IPS DF 4.7 (cell line): ENCODE results near the gene GOLGA5.
"Not testable (repeated sequence)": the region's sequence is repeated elsewhere in the genome, so short reads cannot be mapped to it uniquely, and the experiment has no call there.

Experiments used
- DNase-seq: peaks from one replicate; pipeline ENCODE4 v3.0.0-alpha.2; 2013; ENCODE audit warnings: low spot score; ENCODE audit errors: extremely low read depth

The GOLGA5 gene

DNA sequence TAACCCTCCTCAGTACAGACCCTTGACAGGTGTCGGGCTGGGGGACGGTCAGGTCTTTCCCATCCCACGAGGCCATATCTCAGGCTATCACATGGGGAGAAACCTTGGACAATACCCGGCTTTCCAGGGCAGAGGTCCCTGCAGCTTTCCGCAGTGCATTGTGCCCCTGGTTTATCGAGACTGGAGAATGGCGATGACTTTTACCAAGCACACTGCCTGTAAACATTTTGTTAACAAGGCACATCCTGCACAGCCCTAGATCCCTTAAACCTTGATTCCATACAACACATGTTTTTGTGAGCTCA, 26.4 kb downstream of the GOLGA5 start:
- not testable (repeated sequence) for DNase-seq

DNA sequence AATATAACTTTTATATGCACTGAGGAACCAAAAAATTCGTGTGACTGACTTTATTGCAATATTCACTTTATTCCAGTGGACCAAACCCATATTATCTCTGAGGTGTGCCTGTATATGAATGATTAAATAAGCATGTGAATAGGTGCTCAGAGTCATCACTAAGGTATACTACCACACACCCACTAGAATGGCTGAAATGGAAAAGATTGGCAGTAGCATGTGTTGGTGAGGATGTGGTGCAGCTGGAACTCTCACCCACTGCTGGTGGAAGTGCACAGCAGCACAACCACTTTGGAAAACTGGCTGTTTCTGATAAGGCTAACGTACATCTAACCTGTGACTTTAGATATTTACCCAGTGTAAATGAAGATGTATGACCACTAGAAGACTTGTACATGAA, 36.8 kb downstream of the GOLGA5 start:
- no peak for DNase-seq

DNA sequence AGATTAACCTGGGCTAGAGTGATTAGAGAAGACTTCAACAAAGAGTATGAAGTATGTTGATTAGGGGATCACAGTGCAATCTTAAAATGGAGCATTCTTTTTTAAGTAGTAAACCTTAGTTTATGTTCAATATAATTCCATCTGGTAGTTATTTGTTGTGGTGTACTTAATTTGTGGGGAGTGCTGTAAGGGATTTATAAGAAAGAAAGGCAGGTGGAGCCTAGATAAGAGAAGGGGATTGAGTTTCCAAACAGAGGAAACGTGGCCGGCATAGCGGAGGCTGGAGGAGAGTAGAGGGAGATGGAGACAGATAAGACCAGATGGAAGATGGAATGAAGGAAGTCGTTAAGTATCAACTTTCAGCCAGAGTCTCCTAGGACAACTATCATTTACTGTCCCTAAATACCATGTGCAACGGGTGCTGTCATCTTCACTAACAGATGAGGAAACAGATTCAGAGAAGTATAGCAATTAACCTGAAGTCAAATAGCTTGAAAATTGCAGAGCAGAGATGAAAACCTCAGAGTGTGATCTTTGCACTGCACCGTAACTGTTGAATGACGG, 38.1 kb downstream of the GOLGA5 start:
- no peak for DNase-seq

DNA sequence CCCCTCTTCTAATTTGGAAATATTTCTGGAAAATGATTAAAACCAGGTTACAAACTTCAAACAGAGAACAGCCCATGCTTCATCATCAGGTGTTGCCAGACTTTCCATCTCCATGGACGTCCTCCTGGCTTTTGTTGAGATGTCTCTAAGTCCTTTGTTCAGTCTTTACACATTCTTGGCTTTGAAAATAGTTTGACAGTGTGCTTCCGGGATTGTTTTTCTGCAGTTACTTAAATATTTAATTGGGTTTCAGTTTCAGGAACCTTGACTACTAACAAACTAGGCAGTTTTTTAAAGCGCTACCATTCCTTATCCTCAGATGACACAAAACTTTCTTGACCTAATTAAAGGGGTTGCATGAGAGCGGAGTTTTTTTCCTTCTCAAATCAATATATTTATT, 47.8 kb downstream of the GOLGA5 start:
- no peak for DNase-seq

DNA sequence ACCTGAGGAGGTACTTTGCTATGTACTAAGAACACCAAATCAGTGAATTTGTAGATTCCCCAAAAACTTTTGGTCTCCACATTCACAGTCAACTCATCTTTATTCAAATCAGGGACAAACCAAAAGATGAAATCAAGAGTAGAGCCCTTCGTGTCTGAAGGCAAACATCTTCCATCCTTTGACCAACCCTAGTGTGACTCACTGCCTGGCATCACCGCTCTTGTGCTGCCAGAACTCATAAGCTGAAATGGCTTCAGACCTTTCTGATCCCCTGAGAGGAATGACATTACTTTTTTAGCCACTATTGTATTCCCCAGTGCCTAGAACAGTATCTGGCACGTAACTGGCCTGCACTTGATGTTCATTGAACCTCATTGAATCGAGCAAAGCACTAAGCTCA, 50.1 kb downstream of the GOLGA5 start:
- DNase-seq, result no peak

DNA sequence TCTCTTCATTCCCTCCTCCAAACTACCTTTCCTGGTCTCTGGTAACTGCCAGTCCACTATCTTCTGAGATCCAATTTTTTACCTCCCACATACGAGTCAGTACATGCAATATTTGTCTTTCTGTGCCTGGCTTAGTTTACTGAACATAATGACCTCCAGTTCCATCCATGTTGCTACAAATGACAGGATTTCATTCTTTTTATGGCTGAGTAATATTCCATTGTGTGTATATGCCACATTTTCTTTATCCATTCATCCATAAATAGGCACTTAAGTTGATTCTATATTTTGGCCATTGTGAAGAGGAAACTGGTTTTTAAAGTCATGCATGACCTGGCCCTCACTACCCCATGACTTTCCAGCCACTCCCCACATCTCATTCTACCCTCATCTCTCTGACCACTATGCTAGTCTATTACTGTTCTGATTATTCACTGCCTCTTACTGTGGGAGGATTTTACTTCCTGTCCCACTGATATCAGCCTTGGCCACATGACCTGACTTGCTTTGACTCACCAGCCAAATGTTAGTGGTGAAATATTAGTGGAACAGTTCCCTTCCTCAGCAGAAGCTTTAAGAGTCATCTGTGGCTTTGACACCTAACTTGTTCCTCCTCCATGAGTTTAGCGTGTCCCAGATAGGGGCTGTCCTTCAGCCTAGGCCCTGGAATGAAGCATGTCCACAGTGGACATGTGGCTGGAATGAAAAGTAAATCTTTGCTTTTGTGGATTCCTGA, 52.2 kb downstream of the GOLGA5 start:
- no peak for DNase-seq

DNA sequence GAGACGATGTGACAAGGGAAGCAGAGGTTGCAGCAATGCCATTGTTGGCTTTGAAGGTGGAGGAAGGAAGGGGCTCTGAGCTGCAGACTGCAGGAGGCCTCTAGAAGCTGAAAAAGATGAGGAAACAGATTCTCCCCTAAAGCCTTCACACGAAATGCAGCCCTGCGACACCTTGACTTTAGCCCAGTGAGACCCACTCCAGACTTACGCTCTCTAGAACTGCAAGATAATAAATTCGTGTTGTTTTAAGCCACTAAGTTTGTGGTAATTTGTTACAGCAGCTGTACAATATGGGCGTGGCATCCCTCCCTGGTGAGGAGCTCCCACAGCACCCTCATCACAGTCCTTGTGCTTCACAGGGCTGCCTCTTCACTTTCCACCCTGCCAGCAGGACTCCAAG, 53.2 kb downstream of the GOLGA5 start:
- DNase-seq, result no peak

DNA sequence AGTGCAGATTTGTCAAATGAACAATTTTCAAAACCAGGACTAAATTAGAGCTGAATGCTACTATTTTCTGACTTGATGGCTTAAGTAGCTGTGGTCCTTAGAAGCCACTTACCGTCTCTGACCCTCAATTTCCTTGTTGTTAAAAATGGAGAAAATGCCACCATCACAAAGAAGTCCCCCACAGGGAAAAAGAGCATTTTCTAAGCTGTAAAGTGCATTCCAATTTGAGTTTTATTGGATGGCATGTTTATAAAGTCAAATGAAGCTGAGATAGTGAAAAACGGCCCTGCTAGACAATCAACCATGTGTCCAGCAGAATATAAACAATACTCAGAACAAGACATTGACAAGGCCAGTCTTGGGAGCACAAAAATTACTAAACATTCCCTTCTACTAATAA, 53.6 kb downstream of the GOLGA5 start:
- no peak for DNase-seq

DNA sequence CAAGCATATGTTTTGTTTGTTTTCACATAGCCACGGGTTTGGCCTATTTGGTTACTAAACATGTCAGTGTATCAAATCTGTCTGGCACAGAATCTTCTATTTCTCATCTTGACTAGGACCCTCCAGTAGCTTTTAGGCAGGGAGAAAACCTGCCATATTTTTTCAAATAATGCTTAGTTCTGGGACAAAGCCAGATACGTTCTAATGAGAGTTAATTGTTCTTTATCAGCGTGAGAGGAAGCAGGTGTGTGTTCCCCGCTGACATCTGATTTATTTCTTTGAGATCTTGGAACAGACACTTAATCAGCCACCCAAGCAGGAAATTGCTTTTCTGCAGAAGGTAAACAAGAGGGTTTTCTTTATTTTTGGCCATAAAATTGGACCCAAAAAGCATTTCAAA, 54.8 kb downstream of the GOLGA5 start:
- DNase-seq, result no peak

DNA sequence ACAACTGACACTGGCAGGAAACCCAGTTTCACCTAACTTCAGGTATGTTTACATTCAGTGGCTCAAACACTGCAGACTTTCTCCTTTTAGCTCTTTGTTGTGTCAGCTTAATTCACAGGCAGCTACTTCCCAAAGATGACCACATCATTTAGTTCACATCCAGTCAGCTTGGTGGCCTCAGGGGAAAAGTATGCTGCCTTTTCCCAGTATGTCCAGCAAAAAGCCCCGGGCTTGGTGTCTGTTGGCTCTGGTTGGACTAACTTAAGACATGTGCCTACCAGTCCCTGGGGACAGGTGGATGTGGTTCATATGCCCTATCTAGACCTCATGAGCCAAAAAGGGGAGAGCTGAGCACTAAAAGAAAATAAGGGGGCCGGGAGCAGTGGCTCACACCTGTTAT, 56.4 kb downstream of the GOLGA5 start:
- no peak for DNase-seq

DNA sequence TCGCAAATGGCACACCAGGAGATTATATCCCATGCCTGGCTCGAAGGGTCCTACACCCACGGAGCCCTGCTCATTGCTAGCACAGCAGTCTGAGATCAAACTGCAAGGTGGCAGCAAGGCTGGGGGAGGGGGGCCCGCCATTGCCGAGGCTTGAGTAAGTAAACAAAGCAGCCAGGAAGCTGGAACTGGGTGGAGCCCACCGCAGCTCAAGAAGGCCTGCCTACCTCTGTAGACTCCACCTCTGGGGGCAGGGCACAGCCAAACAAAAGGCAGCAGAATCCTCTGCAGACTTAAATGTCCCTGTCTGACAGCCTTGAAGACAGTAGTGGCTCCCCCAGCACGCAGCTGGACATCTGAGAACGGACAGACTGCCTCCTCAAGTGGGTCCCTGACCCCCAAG, 59.0 kb downstream of the GOLGA5 start:
- DNase-seq, result not testable (repeated sequence)

DNA sequence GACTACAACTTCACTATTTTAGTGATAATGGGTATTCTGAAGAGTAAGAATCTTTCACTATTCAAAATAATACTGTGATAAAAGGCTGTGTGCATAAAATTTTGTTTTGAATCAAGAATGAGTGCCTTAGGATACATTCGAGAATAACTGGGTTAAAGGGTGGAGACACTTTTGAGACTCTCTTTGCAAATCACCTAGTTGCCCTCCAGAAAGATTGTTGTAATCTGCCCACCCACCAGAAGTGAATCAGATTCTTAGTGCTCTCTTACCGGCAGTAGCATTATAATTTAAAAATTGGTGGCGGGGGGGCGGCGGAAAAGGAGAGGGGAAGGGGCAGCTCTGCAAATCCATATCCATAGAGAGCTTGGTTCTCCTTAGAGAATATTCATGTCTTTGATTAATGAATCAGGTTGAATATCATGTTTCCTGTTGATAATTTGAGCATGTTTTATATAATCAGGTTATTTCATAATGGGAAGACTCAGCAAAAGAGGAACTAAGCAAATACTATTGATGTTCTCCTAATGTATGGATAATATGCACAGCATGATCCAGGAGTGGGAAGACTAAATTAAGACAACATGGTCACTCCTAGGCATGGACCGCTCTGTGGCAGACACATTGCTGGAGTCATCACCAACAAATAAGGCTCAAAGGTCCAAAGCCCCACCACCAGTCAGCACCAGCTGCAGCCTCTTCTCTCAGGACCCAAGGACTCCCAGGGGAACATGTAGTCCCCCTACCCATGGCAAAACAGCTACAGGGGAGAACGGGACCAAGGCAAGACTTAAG, 66.1 kb downstream of the GOLGA5 start:
- DNase-seq, result no peak

DNA sequence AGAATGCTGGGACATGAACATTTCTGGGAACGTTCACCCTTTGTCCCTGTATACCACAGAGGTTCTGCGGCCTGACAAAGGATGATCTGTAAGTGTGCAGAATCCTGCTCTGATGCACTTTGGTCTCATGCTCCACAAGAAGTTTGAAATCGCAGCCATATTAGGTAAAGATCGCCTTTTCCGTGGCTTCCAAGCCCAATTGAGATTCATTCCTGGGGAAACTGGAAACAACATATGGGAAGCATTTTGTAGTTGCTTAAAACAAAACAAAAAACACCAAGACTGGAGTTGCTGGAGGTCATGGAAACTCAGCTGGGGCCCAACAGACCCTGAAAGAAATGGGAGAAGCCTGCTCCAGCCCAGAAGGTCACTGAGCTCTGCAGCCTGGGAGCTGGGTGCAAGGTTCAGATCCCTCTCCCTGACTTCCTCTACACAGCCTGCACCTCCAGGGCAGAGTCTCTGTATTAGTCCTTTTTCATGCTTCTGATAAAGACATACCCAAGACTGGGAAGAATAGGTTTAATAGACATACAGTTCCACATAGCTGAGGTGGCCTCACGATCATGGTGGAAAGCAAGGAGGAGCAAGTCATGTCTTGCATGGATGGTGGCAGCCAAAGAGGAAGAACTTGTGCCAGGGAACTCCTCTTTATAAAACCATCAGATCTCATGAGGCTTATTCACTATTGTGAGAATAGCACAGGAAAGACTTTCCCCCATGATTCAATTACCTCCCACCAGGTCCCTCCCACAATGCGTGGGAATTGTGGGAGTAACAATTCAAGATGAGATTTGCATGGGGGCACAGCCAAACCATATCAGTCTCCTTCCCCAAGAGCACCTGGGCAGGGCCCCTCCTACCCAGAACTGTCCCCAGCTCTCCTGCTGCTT, 68.0 kb downstream of the GOLGA5 start:
- DNase-seq, result no peak

DNA sequence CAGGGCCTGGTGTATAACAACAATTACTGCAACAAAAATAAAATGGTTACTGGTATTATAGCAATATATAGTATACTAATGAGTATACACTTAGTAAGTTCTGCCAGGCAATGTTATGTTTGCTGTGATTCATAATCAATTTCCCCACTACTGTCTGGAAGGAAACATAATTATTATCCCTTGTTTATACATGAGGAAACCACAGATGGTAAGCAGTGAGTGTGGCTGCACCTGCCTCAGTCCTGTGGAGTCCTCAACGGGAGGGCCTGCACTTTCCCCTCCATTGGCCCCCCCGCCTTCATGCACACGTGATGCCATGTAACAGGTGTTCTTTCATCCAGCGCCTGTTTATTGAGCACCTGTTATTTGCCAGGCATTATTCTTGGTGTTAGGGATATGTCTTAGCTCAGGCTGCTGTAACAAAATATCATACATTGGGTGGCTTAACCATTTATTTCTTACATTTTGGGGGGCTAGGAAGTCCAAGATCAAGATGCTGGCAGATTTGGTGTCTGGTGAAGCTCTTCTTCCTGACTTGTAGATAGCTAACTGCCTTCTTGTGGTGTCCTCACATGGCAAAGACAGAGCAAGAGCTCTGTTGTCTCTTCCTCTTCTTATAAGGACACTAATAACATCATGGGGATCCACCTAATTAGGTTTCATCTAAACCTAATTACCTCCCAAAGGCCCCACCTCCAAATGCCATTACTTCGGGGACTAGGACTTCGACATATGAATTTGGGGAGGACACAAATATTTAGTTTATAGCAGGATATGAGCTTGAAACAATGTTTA, 69.4 kb downstream of the GOLGA5 start:
- DNase-seq, result no peak

DNA sequence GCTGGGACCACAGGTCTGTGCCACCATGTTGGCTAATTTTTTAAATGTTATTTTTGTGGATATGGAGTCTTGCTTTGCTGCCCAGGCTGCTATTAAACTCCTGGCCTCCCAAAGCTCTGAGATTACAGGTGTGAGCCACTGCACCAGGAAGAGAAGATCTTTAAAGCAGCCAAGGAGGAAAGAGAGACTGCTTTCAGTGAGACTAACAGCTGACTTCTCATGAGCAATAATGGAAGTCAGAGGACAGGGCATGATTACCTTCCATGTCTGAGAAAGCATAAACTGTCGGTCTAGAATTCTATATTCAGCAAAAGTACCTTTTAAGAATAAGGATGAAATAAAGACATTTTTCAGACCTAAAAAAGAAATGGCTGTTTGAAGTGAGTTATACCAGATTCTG, 71.6 kb downstream of the GOLGA5 start:
- DNase-seq, result no peak

DNA sequence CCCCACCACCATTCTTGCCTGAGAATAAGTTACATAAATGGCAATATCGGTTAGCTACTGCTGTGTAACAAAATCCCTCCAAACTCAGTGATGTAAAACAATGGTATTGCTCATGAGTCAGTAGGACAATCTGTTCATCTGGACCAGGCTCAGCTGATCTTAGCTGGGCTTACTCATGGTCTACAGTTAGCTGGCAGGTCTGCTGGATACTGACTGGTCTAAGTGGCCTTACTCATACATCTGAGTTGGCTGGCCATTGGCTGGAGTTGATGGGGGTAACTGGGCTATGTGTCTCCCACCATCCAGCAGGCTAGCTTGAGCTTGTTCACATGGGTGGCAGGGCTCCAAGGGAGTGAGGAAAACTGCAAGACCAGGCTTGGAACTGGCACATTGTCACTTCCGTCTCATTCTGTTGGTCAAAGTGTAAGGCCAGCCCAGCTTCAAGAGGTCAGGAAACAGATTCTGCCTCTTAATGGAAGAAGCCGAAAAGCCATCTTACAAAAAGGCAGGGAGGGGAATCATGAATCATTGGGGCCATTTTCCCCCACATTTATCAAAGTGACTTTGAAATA, 72.2 kb downstream of the GOLGA5 start:
- DNase-seq, result no peak

DNA sequence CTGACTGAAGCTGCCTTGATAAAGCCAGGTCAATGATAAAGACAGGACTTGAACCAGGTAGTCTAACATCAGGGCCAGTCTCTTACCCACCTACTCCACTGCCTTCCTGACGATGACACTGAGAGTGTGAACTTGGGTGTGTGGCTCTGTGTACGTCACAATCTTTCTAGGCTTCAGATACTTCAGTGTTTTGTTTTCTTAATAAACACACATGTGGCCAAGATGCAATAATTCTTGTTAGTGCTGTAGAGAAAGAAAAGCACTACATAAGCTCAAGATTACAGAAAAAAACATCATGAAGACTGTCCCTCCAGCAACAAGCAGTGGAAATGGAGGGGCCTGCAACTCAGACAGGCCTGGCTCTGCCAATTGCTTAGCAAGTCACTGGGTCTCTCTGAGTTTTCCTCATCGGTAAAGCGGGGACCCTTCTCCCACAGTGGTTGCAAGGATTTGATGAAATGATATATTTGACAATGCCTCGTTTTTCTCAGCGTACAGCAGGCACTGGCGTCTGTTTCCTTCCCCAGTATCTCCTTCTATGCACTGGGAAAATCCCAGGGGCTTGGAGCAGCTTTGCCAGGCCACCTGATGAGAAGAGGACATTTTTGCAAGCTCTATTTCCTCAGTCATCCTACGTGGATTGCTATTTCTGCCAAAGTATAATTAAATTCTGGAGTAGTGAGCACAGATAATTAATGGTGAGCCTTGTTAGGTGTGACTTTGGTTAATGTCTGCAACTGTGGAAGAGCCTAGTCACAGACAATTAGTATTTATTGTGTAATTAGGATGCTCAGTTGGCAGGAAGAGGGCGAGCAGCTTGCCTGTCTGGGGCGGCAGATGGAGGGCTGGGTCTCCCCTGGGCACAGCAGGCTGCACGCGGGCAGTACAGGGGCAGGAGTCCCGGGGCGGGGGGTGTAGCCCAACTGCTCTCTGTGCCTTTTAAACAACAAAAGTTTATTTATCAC, 73.1 kb downstream of the GOLGA5 start:
- no peak for DNase-seq

DNA sequence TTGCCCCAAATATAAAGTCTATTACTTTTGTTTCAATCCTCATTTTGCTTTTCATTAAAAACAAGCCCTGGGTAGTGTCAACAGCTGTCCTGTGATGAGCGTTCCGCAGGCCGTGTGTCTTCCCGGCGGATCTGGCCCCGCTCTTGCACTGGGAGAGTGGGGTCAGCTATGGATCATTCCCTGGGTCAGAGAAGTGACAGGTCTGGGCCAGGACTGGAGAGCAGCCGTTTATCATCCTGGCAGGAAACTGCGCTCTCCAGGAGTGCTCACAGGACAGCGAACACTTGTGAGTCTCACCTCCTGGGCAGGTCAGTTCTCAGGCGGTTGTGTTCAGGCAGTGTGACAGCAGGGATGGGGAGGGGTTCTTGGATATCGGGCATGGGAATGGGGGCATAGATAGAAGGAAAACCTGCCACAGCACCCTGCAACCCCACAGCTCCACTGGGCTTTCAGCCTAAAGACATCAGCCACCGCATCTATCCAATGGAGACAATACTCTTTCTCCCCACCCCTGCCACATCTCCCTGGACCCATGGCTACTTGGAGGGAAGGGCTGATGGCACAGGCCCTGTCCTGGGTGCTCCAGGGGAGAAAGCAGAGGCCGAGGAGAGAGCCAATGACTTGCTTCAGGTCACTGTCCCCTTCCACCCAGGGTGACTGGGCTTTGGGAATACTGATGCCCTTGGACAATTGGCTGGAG, 81.0 kb downstream of the GOLGA5 start:
- DNase-seq, result no peak
